Myocyte (in vitro differentiated cells): Measurements from ENCODE around the gene DNAH6. TPM values are rescaled to one million over a fixed set of nuclear protein-coding genes. Genes with fewer than 3 reads are reported as not detected.

Source experiments
- DNase-seq: peaks from one replicate; pipeline ENCODE4 v3.0.0-alpha.2; 2012; ENCODE audit warnings: low read depth
- total RNA-seq: library from RNA; depleted of rRNA; stranded (reverse); fragments of >200 nt; gene quantifications from 2 replicates; pipeline ENCODE4 v1.2.3, GENCODE V29; 2014

DNAH6 gene
- total RNA-seq, 1 donor from 2014 or later, result 0.03 TPM

GRCh38 chr2:84686783-84687476, 170.6 kb downstream of the DNAH6 start:
- DNase-seq, result no peak

GRCh38 chr2:84687498-84688149, 171.3 kb downstream of the DNAH6 start:
- DNase-seq, result no peak

GRCh38 chr2:84690225-84690624, 173.9 kb downstream of the DNAH6 start:
- DNase-seq, result no peak

GRCh38 chr2:84694088-84694622, 177.9 kb downstream of the DNAH6 start:
- DNase-seq, result no peak

GRCh38 chr2:84697895-84698294, 181.6 kb downstream of the DNAH6 start:
- DNase-seq, result no peak

- no peak for DNase-seq
Observed at GRCh38 chr2:84700006-84700405, 183.7 kb downstream of the DNAH6 start.

GRCh38 chr2:84701880-84702279, 185.6 kb downstream of the DNAH6 start:
- peak; percentile 18 for DNase-seq

- DNase-seq, result no peak
Observed at GRCh38 chr2:84702941-84703340, 186.6 kb downstream of the DNAH6 start.

- no peak for DNase-seq
Observed at GRCh38 chr2:84703831-84704230, 187.5 kb downstream of the DNAH6 start.

GRCh38 chr2:84704505-84705244, 188.4 kb downstream of the DNAH6 start:
- no peak for DNase-seq

GRCh38 chr2:84705858-84706257, 189.6 kb downstream of the DNAH6 start:
- no peak for DNase-seq

- no peak for DNase-seq
Observed at GRCh38 chr2:84708442-84708841, 192.1 kb downstream of the DNAH6 start.

GRCh38 chr2:84711651-84712050, 195.4 kb downstream of the DNAH6 start:
- DNase-seq, result no peak

GRCh38 chr2:84713441-84713840, 197.1 kb downstream of the DNAH6 start:
- DNase-seq, result peak; percentile 3

- DNase-seq, result no peak
Observed at GRCh38 chr2:84716564-84716963, 200.3 kb downstream of the DNAH6 start.

GRCh38 chr2:84717302-84717701, 201.0 kb downstream of the DNAH6 start:
- no peak for DNase-seq

- no peak for DNase-seq
Observed at GRCh38 chr2:84719434-84719833, 203.1 kb downstream of the DNAH6 start.

- no peak for DNase-seq
Observed at GRCh38 chr2:84723831-84724230, 207.5 kb downstream of the DNAH6 start.

GRCh38 chr2:84725717-84726116, 209.4 kb downstream of the DNAH6 start:
- DNase-seq, result no peak

- DNase-seq, result no peak
Observed at GRCh38 chr2:84727315-84727714, 211.0 kb downstream of the DNAH6 start.

- DNase-seq, result no peak
Observed at GRCh38 chr2:84729224-84729623, 212.9 kb downstream of the DNAH6 start.

GRCh38 chr2:84731185-84731584, 214.9 kb downstream of the DNAH6 start:
- DNase-seq, result no peak
